Right hindlimb (tissue), 1 donor: ENCODE measurements around the gene UTP11.

Experiments used
- DNase-seq: peaks from one replicate; pipeline ENCODE4 v3.0.0-alpha.2; 2018

UTP11 gene

GRCh38 chr1:38046884-38047602, 34.5 kb downstream of the UTP11 start:
- DNase-seq, result peak; percentile 92

- peak; percentile 29 for DNase-seq
Observed at GRCh38 chr1:38047603-38048141, 35.1 kb downstream of the UTP11 start.

- no peak for DNase-seq
Observed at GRCh38 chr1:38050397-38051078, 38.0 kb downstream of the UTP11 start.

- DNase-seq, result peak; percentile 59
Observed at GRCh38 chr1:38051079-38051543, 38.6 kb downstream of the UTP11 start.

- no peak for DNase-seq
Observed at GRCh38 chr1:38052750-38053415, 40.3 kb downstream of the UTP11 start.

GRCh38 chr1:38053416-38054091, 41.0 kb downstream of the UTP11 start:
- DNase-seq, result no peak

GRCh38 chr1:38055398-38055797, 42.9 kb downstream of the UTP11 start:
- no peak for DNase-seq

- no peak for DNase-seq
Observed at GRCh38 chr1:38055965-38056364, 43.4 kb downstream of the UTP11 start.

GRCh38 chr1:38059635-38060250, 47.2 kb downstream of the UTP11 start:
- DNase-seq, result no peak

GRCh38 chr1:38060498-38060897, 48.0 kb downstream of the UTP11 start:
- no peak for DNase-seq

- DNase-seq, result no peak
Observed at GRCh38 chr1:38061290-38061689, 48.8 kb downstream of the UTP11 start.

- DNase-seq, result no peak
Observed at GRCh38 chr1:38061883-38062328, 49.4 kb downstream of the UTP11 start.

GRCh38 chr1:38062361-38063288, 50.1 kb downstream of the UTP11 start:
- DNase-seq, result no peak

GRCh38 chr1:38063616-38064015, 51.1 kb downstream of the UTP11 start:
- no peak for DNase-seq

GRCh38 chr1:38064197-38064903, 51.8 kb downstream of the UTP11 start:
- DNase-seq, result no peak

GRCh38 chr1:38068220-38068979, 55.9 kb downstream of the UTP11 start:
- no peak for DNase-seq

- no peak for DNase-seq
Observed at GRCh38 chr1:38068980-38069340, 56.4 kb downstream of the UTP11 start.

- DNase-seq, result no peak
Observed at GRCh38 chr1:38071312-38072256, 59.0 kb downstream of the UTP11 start.

GRCh38 chr1:38072858-38073257, 60.3 kb downstream of the UTP11 start:
- DNase-seq, result no peak
